Osteocyte (in vitro differentiated cells): ENCODE data around the gene CDS2. TPM values are rescaled to one million over a fixed set of nuclear protein-coding genes. Genes with fewer than 3 reads are reported as not detected.
A peak's percentile ranks its signal among the peaks of the same experiment; 100 is the strongest.

ENCODE experiments used
- DNase-seq: peaks from one replicate; pipeline ENCODE4 v3.0.0; 2021; ENCODE audit warnings: mixed read lengths; ENCODE audit not compliant: unreplicated experiment; ENCODE audit errors: extremely low spot score
- H3K27ac Mint-ChIP-seq: one replicate; pipeline ENCODE4 v1.8.0; 2021; ENCODE audit warnings: mild to moderate bottlenecking, mixed read lengths; ENCODE audit not compliant: unreplicated experiment
- H3K27me3 Mint-ChIP-seq: one replicate; pipeline ENCODE4 v1.8.0; 2021; ENCODE audit warnings: mixed read lengths; ENCODE audit not compliant: unreplicated experiment
- H3K36me3 Mint-ChIP-seq: one replicate; pipeline ENCODE4 v1.8.0; 2021; ENCODE audit warnings: mixed read lengths; ENCODE audit not compliant: unreplicated experiment
- H3K4me1 Mint-ChIP-seq: one replicate; pipeline ENCODE4 v1.8.0; 2021; ENCODE audit warnings: mixed read lengths; ENCODE audit not compliant: unreplicated experiment
- H3K4me3 Mint-ChIP-seq: one replicate; pipeline ENCODE4 v1.8.0; 2021; ENCODE audit warnings: mild to moderate bottlenecking, moderate library complexity, mixed read lengths; ENCODE audit not compliant: unreplicated experiment
- H3K9me3 Mint-ChIP-seq: one replicate; pipeline ENCODE4 v1.8.0; 2021; ENCODE audit warnings: mixed read lengths; ENCODE audit not compliant: unreplicated experiment
- total RNA-seq: library from RNA; stranded (reverse); gene quantifications from 2 replicates; pipeline ENCODE4 v1.2.1, GENCODE V29; 2021
- TF ChIP-seq, protein P1 (sequence below): fragments of 200-600 bp; sonication (generic); IDR thresholded peaks from 2 replicates; pipeline ENCODE4 v1.5.0; 2021; ENCODE audit warnings: antibody characterized with exemption, mild to moderate bottlenecking, moderate library complexity

CDS2 gene
- total RNA-seq, 1 donor from 2014 or later, result 43.2 TPM

DNA sequence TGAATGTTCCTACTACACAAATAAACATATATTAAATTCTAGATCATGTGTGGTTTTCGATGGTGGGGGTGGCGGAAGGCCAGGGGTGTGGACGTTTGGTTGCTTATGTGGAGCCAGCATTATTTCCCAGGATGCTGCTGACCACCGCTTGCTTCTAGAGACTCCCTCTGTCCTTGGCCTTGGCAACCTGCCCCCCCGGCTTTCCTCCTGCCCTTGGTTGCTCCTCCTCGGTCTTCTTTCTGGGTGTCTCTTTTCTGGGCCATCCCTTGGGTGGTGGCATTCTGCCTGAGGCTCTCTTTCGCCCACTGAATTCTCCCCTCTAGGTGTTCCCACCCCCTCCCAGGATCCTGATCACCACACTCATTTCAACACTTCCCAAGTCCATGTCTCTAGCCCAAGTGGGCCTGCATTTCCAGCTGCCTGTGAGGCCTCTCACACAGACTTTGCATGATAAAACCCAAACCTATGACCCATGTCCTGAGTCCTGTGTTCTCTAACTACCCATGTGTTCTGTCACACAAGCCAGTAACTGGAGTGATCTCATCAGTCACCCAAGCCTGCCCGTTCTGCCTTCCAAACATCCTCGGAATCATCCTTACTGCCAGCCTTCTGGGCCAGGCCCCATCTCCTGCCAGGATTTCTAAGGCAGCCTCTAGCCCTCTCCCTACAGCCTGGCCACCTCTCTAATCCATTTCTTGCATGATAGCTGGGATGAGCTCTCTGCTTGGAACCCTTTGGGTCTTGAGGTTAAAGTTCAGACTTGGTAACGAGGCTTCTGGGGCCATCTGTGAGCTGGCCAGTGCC is 71.2 kb downstream of the CDS2 start:
- no peaks in the 10 kb centered on the region for H3K4me1 Mint-ChIP-seq
- H3K36me3 Mint-ChIP-seq, result peaks cover 5% of the 10 kb centered on the region
- TF ChIP-seq, protein P1, sequence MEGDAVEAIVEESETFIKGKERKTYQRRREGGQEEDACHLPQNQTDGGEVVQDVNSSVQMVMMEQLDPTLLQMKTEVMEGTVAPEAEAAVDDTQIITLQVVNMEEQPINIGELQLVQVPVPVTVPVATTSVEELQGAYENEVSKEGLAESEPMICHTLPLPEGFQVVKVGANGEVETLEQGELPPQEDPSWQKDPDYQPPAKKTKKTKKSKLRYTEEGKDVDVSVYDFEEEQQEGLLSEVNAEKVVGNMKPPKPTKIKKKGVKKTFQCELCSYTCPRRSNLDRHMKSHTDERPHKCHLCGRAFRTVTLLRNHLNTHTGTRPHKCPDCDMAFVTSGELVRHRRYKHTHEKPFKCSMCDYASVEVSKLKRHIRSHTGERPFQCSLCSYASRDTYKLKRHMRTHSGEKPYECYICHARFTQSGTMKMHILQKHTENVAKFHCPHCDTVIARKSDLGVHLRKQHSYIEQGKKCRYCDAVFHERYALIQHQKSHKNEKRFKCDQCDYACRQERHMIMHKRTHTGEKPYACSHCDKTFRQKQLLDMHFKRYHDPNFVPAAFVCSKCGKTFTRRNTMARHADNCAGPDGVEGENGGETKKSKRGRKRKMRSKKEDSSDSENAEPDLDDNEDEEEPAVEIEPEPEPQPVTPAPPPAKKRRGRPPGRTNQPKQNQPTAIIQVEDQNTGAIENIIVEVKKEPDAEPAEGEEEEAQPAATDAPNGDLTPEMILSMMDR, result no peak
- DNase-seq, result no peak
- H3K9me3 Mint-ChIP-seq, result no peaks in the 10 kb centered on the region
- no peak overlapping the region for H3K4me3 Mint-ChIP-seq
- H3K27me3 Mint-ChIP-seq, result no peaks in the 10 kb centered on the region
- no peak overlapping the region for H3K27ac Mint-ChIP-seq

DNA sequence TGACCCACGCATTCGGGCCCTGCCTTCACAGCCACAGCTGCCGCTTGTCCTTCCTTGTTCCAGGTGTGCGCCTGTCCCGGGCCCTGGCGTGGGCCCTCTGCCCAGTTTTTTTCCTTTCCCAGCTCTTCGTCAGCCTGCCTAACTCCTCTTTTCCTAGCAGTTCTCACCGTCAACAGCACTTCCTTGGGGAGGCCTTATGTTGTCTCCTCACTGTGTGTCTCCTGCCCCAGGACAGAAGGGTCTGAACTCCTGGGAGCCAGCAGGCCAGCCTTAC is 71.8 kb downstream of the CDS2 start:
- Mint-ChIP-seq H3K9me3 (no peaks in the 10 kb centered on the region), H3K27me3 (no peaks in the 10 kb centered on the region), H3K27ac (no peak overlapping the region), H3K4me3 (no peak overlapping the region), H3K4me1 (no peaks in the 10 kb centered on the region), H3K36me3 (peaks cover 5% of the 10 kb centered on the region)
- TF ChIP-seq, protein P1, result no peak
- no peak for DNase-seq

DNA sequence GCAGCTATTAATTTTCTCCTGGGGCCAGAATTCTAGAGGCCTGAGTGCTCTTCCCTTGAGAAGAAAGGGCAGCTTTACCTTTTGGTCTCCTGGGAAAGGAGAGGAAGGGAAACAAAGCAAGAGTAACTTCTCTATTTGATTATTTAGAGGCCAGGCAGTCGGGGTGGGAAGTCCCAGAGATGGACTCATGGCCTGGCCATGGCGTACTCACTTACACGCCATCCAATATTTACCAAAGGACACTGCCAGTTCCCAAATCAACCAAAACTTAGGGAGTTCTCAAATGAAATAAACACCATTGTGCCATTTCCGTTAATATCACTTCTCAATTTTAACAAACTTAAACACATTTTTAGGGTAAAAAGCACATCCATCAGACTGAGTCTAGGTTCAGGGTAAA is 76.6 kb downstream of the CDS2 start:
- Mint-ChIP-seq H3K9me3 (no peaks in the 10 kb centered on the region), H3K36me3 (peaks cover 2% of the 10 kb centered on the region), H3K27me3 (no peaks in the 10 kb centered on the region), H3K4me3 (no peak overlapping the region), H3K4me1 (peaks cover 6% of the 10 kb centered on the region), H3K27ac (no peak overlapping the region)
- TF ChIP-seq, protein P1, result no peak
- DNase-seq, result no peak

DNA sequence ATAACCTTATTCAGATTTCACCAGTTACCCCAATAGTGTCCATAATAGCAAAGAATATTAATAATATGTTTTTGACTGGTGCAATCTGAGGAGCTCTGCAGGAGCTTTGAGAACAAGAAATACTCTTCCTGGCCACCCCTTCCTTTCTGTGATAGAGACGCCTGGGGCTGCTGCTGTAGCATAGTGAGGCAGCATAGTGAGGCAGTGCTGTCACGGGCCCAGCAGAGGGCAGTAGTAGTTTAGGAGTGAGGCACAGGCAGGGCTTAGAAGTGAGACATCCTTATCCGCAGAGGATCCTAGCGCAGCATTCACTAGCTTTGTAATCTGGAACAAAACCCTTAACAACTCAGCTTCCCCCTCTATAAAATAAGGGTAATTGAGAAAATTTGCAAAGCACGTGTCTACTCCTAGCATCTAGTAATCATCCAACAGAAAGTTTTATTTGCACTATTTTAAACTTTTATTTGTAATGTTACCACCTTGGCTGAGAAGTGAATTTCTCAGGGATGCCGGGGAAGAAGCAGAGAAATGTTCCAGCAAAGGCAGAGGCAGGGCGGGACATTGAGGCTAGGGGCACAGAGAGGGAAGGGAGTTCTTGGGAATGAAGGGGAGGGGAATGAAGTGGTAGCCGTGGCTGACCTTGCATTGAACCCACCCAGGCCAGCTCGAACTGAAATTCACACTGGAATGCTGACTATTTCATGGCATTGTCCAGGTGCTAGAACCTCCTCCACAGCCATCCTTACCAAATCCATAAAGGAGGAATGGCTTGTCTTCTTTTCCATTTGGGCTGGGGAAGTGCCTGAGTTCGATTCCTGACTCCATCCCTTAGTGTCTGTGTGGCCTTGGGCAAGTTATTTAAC is 78.8 kb downstream of the CDS2 start:
- peaks cover 6% of the 10 kb centered on the region for H3K4me1 Mint-ChIP-seq

DNA sequence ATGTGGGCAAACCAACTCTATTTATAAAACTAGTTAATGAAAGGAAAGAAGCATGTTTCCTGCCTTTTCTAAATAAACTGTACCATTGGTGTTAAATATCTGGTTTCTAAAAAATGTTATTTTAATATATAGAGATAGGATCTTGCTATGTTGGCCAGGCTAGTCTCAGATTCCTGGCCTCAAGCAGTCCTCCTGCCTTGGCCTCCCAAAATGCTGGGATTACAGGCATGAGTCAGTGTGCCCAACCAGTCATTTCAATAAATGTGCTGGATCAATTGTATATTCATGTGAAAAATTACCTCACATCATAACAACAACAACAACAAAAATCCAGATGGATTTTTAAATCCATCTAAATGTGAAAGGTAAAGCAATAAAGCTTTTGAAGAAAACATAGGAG is 80.3 kb downstream of the CDS2 start:
- no peaks in the 10 kb centered on the region for H3K9me3 Mint-ChIP-seq
- TF ChIP-seq, protein P1, result no peak
- H3K4me1 Mint-ChIP-seq, result peaks cover 6% of the 10 kb centered on the region
- no peak for DNase-seq
- H3K27ac Mint-ChIP-seq, result no peak overlapping the region
- no peaks in the 10 kb centered on the region for H3K27me3 Mint-ChIP-seq
- peaks cover 10% of the 10 kb centered on the region for H3K36me3 Mint-ChIP-seq
- H3K4me3 Mint-ChIP-seq, result no peak overlapping the region

More for the DNA sequence above, 78.8 kb downstream of the CDS2 start:
- TF ChIP-seq, protein P1, result peak; percentile 94
- H3K4me3 Mint-ChIP-seq, result no peak overlapping the region
- H3K9me3 Mint-ChIP-seq, result no peaks in the 10 kb centered on the region
- peak; percentile 89 for DNase-seq
- peaks cover 10% of the 10 kb centered on the region for H3K36me3 Mint-ChIP-seq
- H3K27ac Mint-ChIP-seq, result no peak overlapping the region
- H3K27me3 Mint-ChIP-seq, result no peaks in the 10 kb centered on the region
